Esophagus squamous epithelium (tissue), 4 donors: ENCODE results near the gene CLEC4G.

ENCODE experiments used
- CTCF ChIP-seq, 6 experiments: fragments of 450-650 bp in 4 of 6; fragments of 200-600 bp in 2 of 6; sonication (generic) in 2 of 6; IDR thresholded peaks; one replicate each; pipeline ENCODE4 v1.5.1; 2016 to 2019; ENCODE audit warnings: antibody characterized with exemption in 6 of 6, mild to moderate bottlenecking in 4 of 6, moderate library complexity in 4 of 6
- POLR2A ChIP-seq, 4 donors: fragments of 450-650 bp; IDR thresholded peaks; one replicate each; pipeline ENCODE4 v1.6.1; 2017; ENCODE audit warnings: antibody characterized with exemption in 4 of 4, mild to moderate bottlenecking in 4 of 4, moderate library complexity in 3 of 4

- no peak for TF ChIP-seq CTCF (IDR thresholded peaks at IDR 0.05)
- no peak for TF ChIP-seq POLR2A (IDR thresholded peaks at IDR 0.05)
Observed at GRCh38 chr19:7694499-7694898, 37.4 kb downstream of the CLEC4G start.
